GM10266 (cell line): ENCODE results near the gene PA2G4.
A peak's percentile ranks its signal among the peaks of the same experiment; 100 is the strongest.

ENCODE experiments used
- DNase-seq: peaks from one replicate; pipeline ENCODE4 v3.0.0; 2012; ENCODE audit errors: extremely low spot score
- CTCF ChIP-seq: IDR thresholded peaks from 2 replicates; pipeline ENCODE4 v1.5.1; 2012; ENCODE audit warnings: mild to moderate bottlenecking, low read depth; ENCODE audit not compliant: control insufficient read depth, insufficient read depth; ENCODE audit errors: missing control alignments

The PA2G4 gene

GRCh38 chr12:56150563-56150962 is 46.2 kb downstream of the PA2G4 start:
- no peak for DNase-seq
- TF ChIP-seq CTCF = no peak

GRCh38 chr12:56151672-56152131 is 47.3 kb downstream of the PA2G4 start:
- TF ChIP-seq CTCF = peak; percentile 3
- DNase-seq = peak; percentile 45

GRCh38 chr12:56152132-56152755 is 47.9 kb downstream of the PA2G4 start, which contains the start of gene MYL6B:
Gene MYL6B, plus strand, starts transcription at chr12:56152587. Its CDS starts 1,332 bp downstream, at chr12:56153919.
- DNase-seq = peak; percentile 88
- no peak for TF ChIP-seq CTCF

GRCh38 chr12:56152756-56153677 is 48.7 kb downstream of the PA2G4 start:
- no peak for TF ChIP-seq CTCF

GRCh38 chr12:56153678-56154065 is 49.3 kb downstream of the PA2G4 start:
- DNase-seq = no peak
- TF ChIP-seq CTCF = no peak

More at GRCh38 chr12:56152756-56153677, 48.7 kb downstream of the PA2G4 start:
- DNase-seq = no peak

- no peak for TF ChIP-seq CTCF
- no peak for DNase-seq
Measured at GRCh38 chr12:56154246-56154771, 50.0 kb downstream of the PA2G4 start.

GRCh38 chr12:56154818-56155217 is 50.5 kb downstream of the PA2G4 start:
- no peak for TF ChIP-seq CTCF

More at GRCh38 chr12:56154818-56155217, 50.5 kb downstream of the PA2G4 start:
- no peak for DNase-seq
